Keratinocyte (primary cell): ENCODE measurements around the gene PRKCE. TPM values are rescaled to one million over a fixed set of nuclear protein-coding genes. Genes with fewer than 3 reads are reported as not detected.

Experiments used
- DNase-seq: peaks from one replicate; pipeline ENCODE4 v3.0.0-alpha.2; 2011; ENCODE audit warnings: low read depth, missing footprints, low spot score
- FAIRE-seq: peaks from 2 replicates; lab custom pipeline; 2011; peaks lifted over from hg19 to GRCh38; lab: Jason Lieb, UNC
- H2AFZ ChIP-seq: 2 replicates; pipeline ENCODE4 v1.6.0; 2012; ENCODE audit warnings: low read length, control low read depth, inconsistent platforms; ENCODE audit not compliant: control insufficient read depth
- H3K27ac ChIP-seq: 2 replicates; pipeline ENCODE4 v1.5.1; 2011; ENCODE audit warnings: low read length; ENCODE audit not compliant: control insufficient read depth, insufficient read depth
- H3K27me3 ChIP-seq: 3 replicates; pipeline ENCODE4 v1.6.0; 2011; ENCODE audit warnings: low read length; ENCODE audit not compliant: control insufficient read depth, insufficient read depth; ENCODE audit errors: extremely low read depth
- H3K36me3 ChIP-seq, 2 experiments: 2 replicates in 1 of 2; 3 replicates in 1 of 2; pipeline ENCODE4 v1.5.1; 2011; ENCODE audit warnings: low read length in 2 of 2, mild to moderate bottlenecking in 1 of 2; ENCODE audit not compliant: control insufficient read depth in 2 of 2, insufficient read depth in 2 of 2; ENCODE audit errors: extremely low read depth in 1 of 2
- H3K4me1 ChIP-seq: 3 replicates; pipeline ENCODE4 v1.5.1; 2011; ENCODE audit warnings: low read length; ENCODE audit not compliant: control insufficient read depth, insufficient read depth; ENCODE audit errors: extremely low read depth
- H3K4me2 ChIP-seq: 3 replicates; pipeline ENCODE4 v1.6.0; 2011; ENCODE audit warnings: low read depth, low read length; ENCODE audit not compliant: control insufficient read depth, insufficient read depth; ENCODE audit errors: extremely low read depth
- H3K4me3 ChIP-seq, 3 experiments: fragments of 200-600 bp in 1 of 3; sonication (generic) in 1 of 3; 2 replicates in 2 of 3; 3 replicates in 1 of 3; pipeline ENCODE4 v1.5.1; 2011 to 2016; ENCODE audit warnings: low read length in 3 of 3, mild to moderate bottlenecking in 3 of 3, control low read depth in 2 of 3, inconsistent platforms in 1 of 3, low read depth in 1 of 3, mixed read lengths in 1 of 3, mixed run types in 1 of 3, moderate library complexity in 1 of 3; ENCODE audit not compliant: control insufficient read depth in 2 of 3, insufficient read depth in 2 of 3; ENCODE audit errors: extremely low read depth in 1 of 3
- H3K79me2 ChIP-seq: 2 replicates; pipeline ENCODE4 v1.6.0; 2012; ENCODE audit warnings: low read length; ENCODE audit not compliant: control insufficient read depth, insufficient read depth
- H3K9ac ChIP-seq: 3 replicates; pipeline ENCODE4 v1.6.0; 2011; ENCODE audit warnings: low read length; ENCODE audit not compliant: control insufficient read depth, insufficient read depth; ENCODE audit errors: extremely low read depth
- H3K9me1 ChIP-seq: 3 replicates; pipeline ENCODE4 v1.6.0; 2011; ENCODE audit warnings: low read length; ENCODE audit not compliant: control insufficient read depth, insufficient read depth; ENCODE audit errors: extremely low read depth
- H3K9me3 ChIP-seq: 2 replicates; pipeline ENCODE4 v1.5.1; 2012; ENCODE audit warnings: low read depth, low read length; ENCODE audit not compliant: control insufficient read depth
- H4K20me1 ChIP-seq: 3 replicates; pipeline ENCODE4 v1.6.0; 2011; ENCODE audit warnings: low read length; ENCODE audit not compliant: control insufficient read depth, insufficient read depth; ENCODE audit errors: extremely low read depth
- EZH2 ChIP-seq: IDR thresholded peaks from one replicate; pipeline ENCODE4 v1.6.1; 2012; ENCODE audit warnings: inconsistent platforms, mild to moderate bottlenecking, low read length, moderate library complexity
- dilution Hi-C: fragments of 300-500 bp; cut with MboI; formaldehyde crosslinking; loops from one replicate; pipeline ENCODE4 v1.7.0; 2020; ENCODE audit warnings: low sequenced_read_pairs; ENCODE audit not compliant: extremely low pct_ligation_motif_present
- polyA plus RNA-seq, 5 experiments: library from polyadenylated mRNA; depleted of rRNA in 3 of 5; stranded (reverse) in 3 of 5; stranded (forward) in 1 of 5; unstranded in 1 of 5; fragments of >200 nt; gene quantifications; 1 replicate in 1 of 5; 2 replicates in 3 of 5; 3 replicates in 1 of 5; pipeline versions ENCODE4 v1.2.1 to v1.2.3, GENCODE V29; 2011 to 2012; ENCODE audit warnings: missing spikeins in 2 of 5, low read depth in 1 of 5, low replicate concordance in 1 of 5
- TF ChIP-seq, protein P1 (sequence below), 3 experiments: IDR thresholded peaks in 1 of 3; conservative IDR thresholded peaks in 1 of 3; optimal IDR thresholded peaks in 1 of 3; 2 replicates in 2 of 3; 3 replicates in 1 of 3; pipeline versions ENCODE3 to v1.5.1; 2011; ENCODE audit warnings: low read length in 3 of 3, mild to moderate bottlenecking in 3 of 3, moderate library complexity in 2 of 3, control low read depth in 1 of 3, inconsistent platforms in 1 of 3; ENCODE audit not compliant: insufficient read depth in 2 of 3; ENCODE audit errors: extremely low read depth in 1 of 3

Gene PRKCE
- polyA plus RNA-seq, 1 donor (not counting 4 experiments of a cell fraction or from before 2014, with no cell fraction given), result 2.0 TPM

DNA sequence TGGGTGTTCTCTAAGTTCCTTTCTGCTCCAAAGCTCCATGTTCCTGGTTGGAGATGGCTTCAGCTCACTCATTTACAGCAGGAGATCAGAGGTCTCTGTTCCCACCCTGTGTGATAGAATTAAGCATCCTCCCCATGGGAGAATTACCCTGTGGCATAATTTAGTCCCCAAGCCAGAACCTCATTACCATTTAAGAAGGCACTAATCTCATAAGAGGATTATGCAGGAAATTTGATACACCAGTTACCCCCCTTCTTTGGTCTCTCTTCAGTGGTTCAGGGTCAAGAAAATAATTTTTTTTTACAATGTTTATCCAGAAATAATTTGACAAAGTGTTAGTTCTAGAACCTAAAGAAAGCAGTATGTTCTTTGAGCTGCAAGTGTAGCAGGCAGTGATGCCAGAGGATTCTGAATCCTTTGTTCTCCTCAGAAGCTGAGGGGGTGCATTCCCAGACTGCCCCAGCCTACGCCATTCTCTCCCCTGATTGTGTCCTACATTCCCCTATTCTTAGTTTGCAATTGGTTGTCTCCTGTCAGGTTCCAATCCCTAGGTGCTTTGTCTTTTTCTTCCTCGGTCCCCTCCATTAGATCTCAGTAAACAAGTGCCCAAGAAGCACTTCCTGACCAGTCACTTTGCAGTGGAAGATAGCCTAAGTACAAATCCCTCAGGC lies 163.6 kb downstream of the PRKCE start:
- Histone ChIP-seq H3K4me1 (peaks cover 5% of the 10 kb centered on the region), H3K4me3 (no peak overlapping the region), H3K9ac (no peak overlapping the region), H3K36me3 (no peaks in the 10 kb centered on the region), H3K27ac (no peak overlapping the region), H3K9me3 (no peaks in the 10 kb centered on the region), H3K4me2 (no peak overlapping the region), H3K9me1 (no peaks in the 10 kb centered on the region), H2AFZ (no peak overlapping the region), H4K20me1 (no peaks in the 10 kb centered on the region), H3K79me2 (no peaks in the 10 kb centered on the region), H3K27me3 (no peaks in the 10 kb centered on the region)
- DNase-seq (no peak), FAIRE-seq (no peak)
- TF ChIP-seq, protein P1, sequence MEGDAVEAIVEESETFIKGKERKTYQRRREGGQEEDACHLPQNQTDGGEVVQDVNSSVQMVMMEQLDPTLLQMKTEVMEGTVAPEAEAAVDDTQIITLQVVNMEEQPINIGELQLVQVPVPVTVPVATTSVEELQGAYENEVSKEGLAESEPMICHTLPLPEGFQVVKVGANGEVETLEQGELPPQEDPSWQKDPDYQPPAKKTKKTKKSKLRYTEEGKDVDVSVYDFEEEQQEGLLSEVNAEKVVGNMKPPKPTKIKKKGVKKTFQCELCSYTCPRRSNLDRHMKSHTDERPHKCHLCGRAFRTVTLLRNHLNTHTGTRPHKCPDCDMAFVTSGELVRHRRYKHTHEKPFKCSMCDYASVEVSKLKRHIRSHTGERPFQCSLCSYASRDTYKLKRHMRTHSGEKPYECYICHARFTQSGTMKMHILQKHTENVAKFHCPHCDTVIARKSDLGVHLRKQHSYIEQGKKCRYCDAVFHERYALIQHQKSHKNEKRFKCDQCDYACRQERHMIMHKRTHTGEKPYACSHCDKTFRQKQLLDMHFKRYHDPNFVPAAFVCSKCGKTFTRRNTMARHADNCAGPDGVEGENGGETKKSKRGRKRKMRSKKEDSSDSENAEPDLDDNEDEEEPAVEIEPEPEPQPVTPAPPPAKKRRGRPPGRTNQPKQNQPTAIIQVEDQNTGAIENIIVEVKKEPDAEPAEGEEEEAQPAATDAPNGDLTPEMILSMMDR (optimal IDR thresholded peaks at IDR 0.05 in 1 of 3, IDR thresholded peaks at IDR 0.05 in 1 of 3, conservative IDR thresholded peaks at IDR 0.05 in 1 of 3; ENCODE audit: extremely low read depth in 1 of 3, insufficient read depth in 2 of 3, low read length in 3 of 3), result no peak
- TF ChIP-seq EZH2, result no peak
- dilution Hi-C loops, result no loop called here

DNA sequence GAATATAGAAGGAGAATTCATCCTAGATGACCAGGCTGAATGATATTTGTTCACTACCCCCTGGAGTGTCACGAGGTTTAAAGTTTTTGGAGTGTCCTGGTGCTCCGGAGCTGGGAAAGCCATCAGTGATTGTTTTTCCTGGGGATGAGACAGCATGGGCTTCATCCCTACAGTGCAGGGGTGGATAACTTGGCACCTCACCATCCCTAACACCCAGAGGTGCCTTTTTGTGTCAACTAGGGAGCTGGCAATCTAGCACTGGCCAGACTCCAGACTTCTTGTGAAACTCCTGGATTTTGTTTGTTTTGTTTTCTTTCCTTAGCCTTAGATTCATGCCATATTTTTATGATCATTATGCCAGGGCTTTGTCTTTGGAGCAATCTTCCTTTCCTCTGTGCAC lies 164.8 kb downstream of the PRKCE start:
- Histone ChIP-seq H2AFZ (no peak overlapping the region), H3K79me2 (no peaks in the 10 kb centered on the region), H3K9me3 (no peaks in the 10 kb centered on the region), H3K4me3 (no peak overlapping the region), H3K4me2 (no peak overlapping the region), H3K9ac (no peak overlapping the region), H3K27ac (no peak overlapping the region), H3K27me3 (no peaks in the 10 kb centered on the region), H3K4me1 (peaks cover 5% of the 10 kb centered on the region), H3K36me3 (no peaks in the 10 kb centered on the region), H4K20me1 (no peaks in the 10 kb centered on the region), H3K9me1 (no peaks in the 10 kb centered on the region)
- no peak for FAIRE-seq
- no peak for DNase-seq
- dilution Hi-C loops, result no loop called here
- TF ChIP-seq, protein P1 (optimal IDR thresholded peaks at IDR 0.05 in 1 of 3, IDR thresholded peaks at IDR 0.05 in 1 of 3, conservative IDR thresholded peaks at IDR 0.05 in 1 of 3; ENCODE audit: extremely low read depth in 1 of 3, insufficient read depth in 2 of 3, low read length in 3 of 3), result no peak
- TF ChIP-seq EZH2, result no peak
